GM12872 (cell line): ENCODE results near the gene PKD1.

Experiments used
- TF ChIP-seq, protein P1 (sequence below): IDR thresholded peaks from 3 replicates; pipeline ENCODE4 v1.5.1; 2011; ENCODE audit warnings: low read depth, mild to moderate bottlenecking, low read length, moderate library complexity; ENCODE audit not compliant: insufficient read depth

PKD1 gene

DNA sequence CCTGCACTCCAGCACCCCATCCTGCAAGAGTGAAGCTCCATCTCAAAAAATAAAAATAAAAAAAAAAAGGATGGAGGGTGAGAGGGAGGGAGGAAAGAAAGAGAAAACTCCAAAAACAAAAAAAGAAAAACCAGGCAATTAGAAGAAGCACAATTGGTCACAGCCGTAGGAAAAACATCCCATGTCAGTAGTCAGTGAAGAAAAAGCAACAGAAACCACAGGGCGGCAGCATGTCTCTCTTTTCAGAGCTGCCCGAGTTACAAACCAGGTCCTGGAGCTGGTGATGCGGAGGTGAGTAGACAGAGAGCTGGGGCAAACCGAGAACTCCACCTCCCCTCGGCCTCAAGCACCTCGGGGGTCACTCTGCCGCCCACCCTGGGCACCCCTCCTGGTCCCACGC lies 14.4 kb downstream of the PKD1 start:
- TF ChIP-seq, protein P1, sequence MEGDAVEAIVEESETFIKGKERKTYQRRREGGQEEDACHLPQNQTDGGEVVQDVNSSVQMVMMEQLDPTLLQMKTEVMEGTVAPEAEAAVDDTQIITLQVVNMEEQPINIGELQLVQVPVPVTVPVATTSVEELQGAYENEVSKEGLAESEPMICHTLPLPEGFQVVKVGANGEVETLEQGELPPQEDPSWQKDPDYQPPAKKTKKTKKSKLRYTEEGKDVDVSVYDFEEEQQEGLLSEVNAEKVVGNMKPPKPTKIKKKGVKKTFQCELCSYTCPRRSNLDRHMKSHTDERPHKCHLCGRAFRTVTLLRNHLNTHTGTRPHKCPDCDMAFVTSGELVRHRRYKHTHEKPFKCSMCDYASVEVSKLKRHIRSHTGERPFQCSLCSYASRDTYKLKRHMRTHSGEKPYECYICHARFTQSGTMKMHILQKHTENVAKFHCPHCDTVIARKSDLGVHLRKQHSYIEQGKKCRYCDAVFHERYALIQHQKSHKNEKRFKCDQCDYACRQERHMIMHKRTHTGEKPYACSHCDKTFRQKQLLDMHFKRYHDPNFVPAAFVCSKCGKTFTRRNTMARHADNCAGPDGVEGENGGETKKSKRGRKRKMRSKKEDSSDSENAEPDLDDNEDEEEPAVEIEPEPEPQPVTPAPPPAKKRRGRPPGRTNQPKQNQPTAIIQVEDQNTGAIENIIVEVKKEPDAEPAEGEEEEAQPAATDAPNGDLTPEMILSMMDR: peak; percentile 55

GRCh38 chr16:2115591-2115973 lies 20.1 kb downstream of the PKD1 start:
- TF ChIP-seq, protein P1: no peak

DNA sequence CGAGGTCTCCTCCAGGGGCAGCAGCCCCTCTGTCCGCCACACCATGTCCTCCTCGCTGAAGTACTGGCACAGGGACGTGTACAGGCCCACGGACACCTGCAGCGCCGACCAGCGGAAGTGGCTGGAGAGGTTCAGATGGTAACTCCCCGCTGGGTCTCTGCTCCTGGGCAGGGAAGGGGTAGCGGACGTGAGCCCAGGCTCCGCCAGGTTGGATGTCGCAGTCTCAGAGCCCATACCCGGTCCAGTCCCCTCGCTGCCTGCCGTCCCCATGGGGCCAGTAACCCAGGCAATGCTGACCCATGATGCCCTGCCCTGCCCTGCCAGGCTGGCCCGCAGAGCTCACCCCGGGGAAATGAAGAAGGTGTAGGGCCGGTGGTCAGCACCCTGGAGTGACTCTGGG lies 33.2 kb downstream of the PKD1 start:
- TF ChIP-seq, protein P1: no peak

DNA sequence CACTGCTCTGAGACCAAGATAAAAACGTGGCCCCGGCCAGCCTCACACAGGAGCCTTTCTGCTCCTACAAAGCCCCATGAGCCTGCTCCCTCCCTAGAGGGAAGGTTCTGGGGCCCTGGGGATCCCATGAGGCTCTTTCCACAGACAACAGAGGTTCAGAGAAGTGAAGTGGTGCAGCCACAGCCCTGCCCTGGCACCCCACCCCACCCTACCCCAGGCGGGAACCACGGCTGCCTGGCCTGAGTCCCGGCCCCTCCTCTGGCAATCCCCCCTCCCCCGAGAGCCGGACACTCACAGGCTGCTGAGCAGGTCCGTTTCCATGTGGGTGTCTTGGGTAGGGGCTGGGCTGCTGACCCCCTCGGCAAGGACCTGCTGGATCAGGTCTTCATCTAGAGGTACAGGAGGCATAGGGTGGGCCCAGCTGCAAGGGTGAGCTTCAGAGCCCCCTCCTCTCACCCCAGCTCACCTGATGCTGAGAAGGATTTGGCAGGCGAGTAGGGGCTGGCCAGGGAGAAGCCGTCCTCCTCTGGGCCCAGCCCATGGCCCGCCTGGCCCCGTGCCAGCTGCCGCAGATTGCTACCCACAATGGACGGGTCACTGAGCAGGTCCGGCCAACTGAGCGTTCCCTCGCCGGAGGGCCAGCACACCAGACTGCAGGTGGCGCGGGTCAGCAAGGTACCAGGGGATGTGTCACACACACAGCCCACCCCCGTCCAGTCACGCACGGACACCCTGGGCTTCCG lies 38.7 kb downstream of the PKD1 start:
- TF ChIP-seq, protein P1: no peak

GRCh38 chr16:2095918-2096582 lies 39.6 kb downstream of the PKD1 start:
- TF ChIP-seq, protein P1: no peak

- TF ChIP-seq, protein P1: no peak
These were observed 40.3 kb downstream of the PKD1 start for GRCh38 chr16:2095315-2095853.

GRCh38 chr16:2093793-2094192 lies 41.9 kb downstream of the PKD1 start:
- TF ChIP-seq, protein P1: no peak
